Anterior cingulate cortex (tissue), 58 donors: ENCODE measurements around the gene SLC25A28.

Source experiments
- DNase-seq, 58 donors: peaks; one replicate each; lab custom pipeline; 2025; lab: John Stamatoyannopoulos, UW

The SLC25A28 gene, protein sequence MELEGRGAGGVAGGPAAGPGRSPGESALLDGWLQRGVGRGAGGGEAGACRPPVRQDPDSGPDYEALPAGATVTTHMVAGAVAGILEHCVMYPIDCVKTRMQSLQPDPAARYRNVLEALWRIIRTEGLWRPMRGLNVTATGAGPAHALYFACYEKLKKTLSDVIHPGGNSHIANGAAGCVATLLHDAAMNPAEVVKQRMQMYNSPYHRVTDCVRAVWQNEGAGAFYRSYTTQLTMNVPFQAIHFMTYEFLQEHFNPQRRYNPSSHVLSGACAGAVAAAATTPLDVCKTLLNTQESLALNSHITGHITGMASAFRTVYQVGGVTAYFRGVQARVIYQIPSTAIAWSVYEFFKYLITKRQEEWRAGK

DNA sequence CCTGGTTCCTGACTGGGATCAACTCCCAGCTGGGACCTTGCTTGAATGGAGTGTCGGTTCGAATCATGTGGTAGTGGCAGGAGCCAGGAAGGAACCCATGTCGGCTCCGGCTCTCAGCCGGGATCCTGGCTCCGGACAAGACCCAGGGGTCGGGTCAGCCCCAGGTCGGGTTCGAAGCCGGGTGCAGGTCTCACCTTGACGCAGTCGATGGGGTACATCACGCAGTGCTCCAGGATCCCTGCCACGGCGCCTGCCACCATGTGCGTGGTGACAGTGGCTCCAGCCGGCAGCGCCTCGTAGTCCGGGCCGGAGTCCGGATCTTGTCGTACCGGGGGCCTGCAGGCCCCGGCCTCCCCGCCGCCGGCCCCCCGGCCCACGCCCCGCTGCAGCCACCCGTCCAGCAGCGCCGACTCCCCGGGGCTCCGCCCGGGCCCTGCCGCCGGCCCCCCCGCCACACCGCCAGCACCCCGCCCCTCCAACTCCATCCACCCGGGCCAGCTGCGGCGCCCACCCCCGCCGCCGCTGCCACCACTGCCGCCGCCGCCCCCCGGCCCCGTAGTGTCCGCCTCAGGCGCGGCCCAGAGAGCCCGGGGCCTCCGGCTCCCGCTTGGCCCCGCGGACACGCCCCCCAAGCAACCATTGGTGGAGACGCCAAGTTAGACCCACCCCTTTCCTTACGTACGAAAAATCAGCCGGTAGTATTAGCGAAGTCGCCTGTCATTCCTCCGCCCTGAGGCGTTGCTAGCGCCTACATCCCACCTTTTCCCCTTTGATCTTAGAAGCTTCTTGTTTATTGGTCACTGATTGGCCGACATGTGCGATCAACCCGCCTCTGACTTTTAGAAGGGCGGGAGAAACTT, at the start of gene SLC25A28:
Gene SLC25A28 (minus strand): TSS at position 589 of the 860 bp plus-strand sequence. CDS start 104 bp downstream, at position 485.
- DNase-seq: peak in 52 of 58 donors; percentile 71 to 100 (median 98)

DNA sequence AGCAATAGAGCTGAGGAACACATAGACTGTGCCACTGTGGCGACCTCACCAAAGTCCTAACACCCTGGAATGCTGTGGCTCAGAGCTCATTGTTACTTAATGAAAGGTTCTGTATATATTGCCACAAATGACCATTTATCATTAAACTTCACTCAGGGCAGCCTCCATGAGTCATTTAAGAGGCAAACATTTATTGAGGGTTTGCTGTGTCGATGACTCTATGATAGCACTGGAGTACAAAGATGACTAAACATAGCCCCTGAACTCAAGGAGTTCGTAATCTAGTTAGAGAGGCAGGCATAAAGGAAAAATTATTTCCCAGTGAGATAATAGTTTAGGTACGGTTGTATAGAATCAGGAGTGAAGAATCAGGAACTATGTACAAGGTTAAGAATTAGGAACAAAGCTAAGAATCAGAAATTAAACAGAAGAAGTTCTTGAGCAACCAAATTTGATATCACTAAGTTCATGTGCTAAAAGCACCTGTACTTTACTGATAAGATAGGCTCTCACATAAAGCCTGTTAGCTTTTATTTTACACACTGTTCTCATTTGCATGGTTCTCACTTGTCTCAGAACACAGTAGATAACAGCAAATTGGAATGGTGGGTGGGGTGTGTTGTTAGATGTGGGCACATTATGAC, 47.0 kb upstream of the SLC25A28 start:
- no peak for DNase-seq

GRCh38 chr10:99665304-99665703, 45.1 kb upstream of the SLC25A28 start:
- DNase-seq: no peak

DNA sequence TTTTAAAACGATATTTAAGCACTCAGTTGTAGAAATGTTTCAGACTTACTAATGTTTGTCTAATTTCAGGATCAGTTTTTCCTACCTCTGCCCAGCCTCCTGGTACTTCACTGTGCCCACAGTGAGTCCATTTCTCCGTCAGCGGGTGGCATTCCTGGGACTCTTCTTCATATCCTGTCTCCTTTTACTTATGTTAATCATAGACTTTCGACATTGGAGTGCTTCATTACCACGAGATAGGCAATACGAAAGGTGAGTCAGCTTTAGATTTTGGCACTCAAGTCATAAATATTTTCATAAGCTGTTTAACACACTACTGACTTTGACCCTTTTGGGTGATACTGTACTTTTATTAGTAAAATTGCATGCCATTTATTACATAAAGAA, 41.1 kb upstream of the SLC25A28 start:
- DNase-seq: no peak

GRCh38 chr10:99660662-99661376, 40.6 kb upstream of the SLC25A28 start:
- DNase-seq: no peak

- DNase-seq: peak in 4 of 58 donors; percentile 2 to 34 (median 21)
Measured at GRCh38 chr10:99659868-99660366, 39.7 kb upstream of the SLC25A28 start.

DNA sequence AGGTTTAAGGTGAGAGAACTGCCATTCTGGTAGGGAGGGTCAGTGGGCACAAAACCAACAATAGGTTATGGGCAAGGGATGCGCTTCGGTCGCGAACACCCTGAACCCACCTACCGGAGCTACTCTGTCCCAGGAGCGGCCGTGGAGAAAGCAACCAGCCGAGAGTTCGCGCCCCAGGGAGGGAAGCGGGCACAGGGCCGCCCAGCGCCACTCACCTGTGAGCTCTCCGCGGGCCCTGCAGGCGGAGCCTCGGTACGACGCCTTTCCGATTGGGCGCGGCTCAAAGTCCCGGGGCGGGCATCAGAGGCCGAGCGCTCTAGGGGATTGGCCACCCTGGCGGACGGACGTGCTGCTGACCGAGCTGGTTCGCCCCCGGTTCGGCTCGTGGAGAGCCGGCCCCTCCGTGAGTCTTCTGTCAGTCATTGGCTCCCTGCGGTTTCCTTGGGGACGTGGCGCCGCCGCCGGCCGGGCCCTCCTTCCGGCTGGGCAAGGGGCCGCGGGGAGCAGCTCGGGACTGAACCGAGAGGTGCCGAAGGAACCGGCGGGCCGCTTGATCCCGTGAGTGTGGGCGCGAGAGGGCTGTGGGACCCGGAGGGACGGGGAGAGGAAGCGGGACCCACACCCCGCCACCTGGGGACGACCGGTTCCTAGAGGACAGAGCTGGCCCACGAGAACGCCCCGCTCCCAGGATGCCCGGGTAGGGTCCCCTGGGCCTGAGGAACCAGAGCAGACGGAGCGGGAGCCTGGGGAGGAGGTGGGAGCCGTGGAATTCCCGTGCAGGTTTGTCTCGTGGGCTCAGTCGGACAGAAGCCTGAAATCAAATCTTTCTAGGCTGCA, 39.0 kb upstream of the SLC25A28 start, which contains the start of gene ENTPD7:
Gene ENTPD7 (plus strand): TSS at position 479 of the 837 bp plus-strand sequence. CDS start 448 bp downstream, outside the sequence.
- DNase-seq: peak; percentile 42 to 96 (median 87)

DNA sequence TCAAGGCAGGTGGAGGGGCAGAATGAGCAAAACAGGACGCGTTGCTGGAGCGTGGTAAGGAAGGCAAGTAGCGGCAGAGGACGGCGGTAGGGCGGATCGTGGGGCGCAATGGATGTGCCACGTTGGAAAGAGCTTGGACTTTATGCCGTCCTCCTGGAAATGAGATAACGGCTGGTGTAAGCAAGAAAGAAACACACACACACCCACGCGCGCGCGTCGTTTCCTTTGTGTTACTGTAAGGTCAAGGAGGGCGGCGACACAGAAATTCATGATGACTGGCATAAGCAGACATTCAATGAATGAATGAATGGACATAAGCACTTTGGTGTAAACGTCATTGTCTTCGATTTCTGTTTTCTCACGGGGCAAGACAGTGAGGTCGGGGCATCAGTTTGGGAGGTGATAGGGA, 38.4 kb upstream of the SLC25A28 start:
- DNase-seq: peak in 20 of 58 donors; percentile 1 to 39 (median 5)

GRCh38 chr10:99656199-99657064, 36.2 kb upstream of the SLC25A28 start:
- no peak for DNase-seq

DNA sequence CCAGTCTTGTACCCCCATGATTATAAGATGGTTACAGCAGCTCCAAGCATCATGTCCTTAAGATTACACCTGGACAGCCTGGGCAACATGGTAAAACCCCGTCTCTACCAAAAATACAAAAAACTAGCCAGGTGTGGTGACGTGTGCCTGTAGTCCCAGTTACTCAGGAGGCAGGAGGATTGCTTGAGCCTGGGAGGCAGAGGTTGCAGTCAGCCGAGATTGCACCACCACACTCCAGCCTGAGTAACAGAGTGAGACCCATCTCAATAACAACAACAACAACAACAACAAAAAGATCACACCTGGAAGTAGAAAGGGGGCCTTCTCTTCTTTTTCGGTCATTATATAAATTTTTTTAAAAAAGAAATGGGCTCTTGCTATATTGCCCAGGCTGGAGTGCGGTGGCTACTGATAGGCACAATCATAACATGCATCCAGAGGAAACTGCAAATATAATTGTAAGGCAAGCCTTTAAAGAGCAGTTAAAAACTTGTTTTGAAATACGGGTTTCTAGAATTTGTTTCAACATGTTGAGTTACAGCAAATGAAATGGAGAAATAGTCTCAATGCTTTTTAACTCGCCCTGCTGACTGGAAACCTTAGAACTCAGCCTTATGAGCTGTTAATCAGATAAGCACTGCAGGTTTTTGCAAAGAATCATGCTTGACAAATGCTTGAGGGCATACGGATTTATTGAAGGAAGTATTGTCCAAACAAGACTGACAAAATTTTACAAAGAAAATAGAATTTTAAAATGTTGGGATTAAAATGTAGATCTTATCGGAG, 34.3 kb upstream of the SLC25A28 start:
- no peak for DNase-seq

DNA sequence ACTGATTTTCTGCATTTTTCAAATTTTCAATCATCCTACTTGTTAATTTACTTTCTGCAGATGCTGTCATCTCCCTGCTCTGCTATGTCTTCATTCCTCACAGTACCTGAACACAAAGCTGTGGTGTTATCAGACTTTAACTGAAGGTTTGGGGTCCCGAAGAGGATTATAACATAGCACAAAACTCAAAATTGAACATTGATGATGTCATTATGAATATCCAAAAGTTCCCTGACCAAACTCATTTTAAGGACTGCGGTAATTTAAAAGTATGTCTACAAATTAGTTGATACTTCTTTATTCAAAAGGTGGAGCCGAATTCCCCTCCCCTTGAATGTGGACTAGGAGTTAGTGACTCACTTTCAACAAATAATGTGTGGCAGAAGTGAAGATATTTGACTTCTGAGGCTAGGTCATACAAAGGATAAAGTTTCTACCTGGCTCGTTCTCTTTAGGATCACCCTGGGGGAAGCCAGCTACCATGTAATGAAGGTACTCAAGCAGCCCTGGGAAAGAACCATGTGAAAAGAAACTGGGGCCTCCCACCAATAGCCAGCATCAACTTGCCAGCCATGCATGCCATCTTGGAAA, 32.7 kb upstream of the SLC25A28 start:
- DNase-seq: no peak

- DNase-seq: no peak
Measured at GRCh38 chr10:99648717-99649116, 28.5 kb upstream of the SLC25A28 start.

- DNase-seq: no peak
Measured at GRCh38 chr10:99647601-99648151, 27.4 kb upstream of the SLC25A28 start.

- DNase-seq: no peak
Measured at GRCh38 chr10:99633832-99634231, 13.6 kb upstream of the SLC25A28 start.

DNA sequence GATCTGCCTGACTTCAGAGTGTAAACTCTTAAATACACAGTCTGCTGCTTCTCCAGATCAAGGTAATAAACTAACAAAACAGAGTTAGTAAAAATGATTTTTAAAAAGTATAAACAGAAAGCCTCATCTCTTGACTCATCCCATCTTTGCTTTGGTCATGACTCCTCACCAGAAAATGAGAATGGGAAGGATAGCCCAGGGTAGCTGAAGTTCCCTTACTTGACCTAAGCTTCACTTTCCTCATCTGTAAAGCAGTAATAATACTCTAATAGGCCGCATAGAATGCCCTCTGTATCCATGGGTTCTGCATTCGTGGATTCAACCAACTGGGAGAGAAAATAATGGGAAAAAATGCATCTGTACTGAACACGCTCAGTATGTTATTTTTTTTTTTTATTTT, 11.3 kb upstream of the SLC25A28 start:
- DNase-seq: no peak

GRCh38 chr10:99630991-99631390, 10.8 kb upstream of the SLC25A28 start:
- no peak for DNase-seq

DNA sequence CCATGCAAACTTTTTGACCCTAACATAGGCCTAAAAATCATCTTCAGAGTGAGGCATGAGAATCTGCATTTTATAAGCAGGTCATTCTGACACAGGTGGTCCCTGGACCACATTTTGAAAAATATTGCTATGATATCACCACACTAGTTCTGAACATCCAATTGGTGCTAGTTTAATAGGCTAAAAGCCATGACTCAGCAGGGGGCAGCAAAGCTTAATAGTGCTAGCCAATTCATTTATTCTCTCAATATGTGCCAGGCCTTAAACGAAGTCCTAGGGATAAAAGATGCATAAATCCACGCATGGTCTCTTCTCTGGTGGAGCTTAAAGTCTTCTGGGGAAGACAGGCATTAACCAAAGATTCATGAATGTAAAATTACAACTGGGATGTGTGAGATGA, 10.2 kb upstream of the SLC25A28 start:
- DNase-seq: no peak
